Stomach (tissue), 9 donors: ENCODE results near the gene MALSU1. TPM values are rescaled to one million over a fixed set of nuclear protein-coding genes. Genes with fewer than 3 reads are reported as not detected.

Experiments
- DNase-seq, 2 donors: peaks; one replicate each; pipeline versions ENCODE4 v3.0.0 to v3.0.0-alpha.2; 2013 to 2019
- H3K27ac ChIP-seq, 5 donors: fragments of 200-600 bp in 4 of 5; sonication (generic) in 4 of 5; one replicate each; pipeline ENCODE4 v1.5.1; 2013 to 2019; ENCODE audit warnings: mild to moderate bottlenecking in 1 of 5, moderate library complexity in 1 of 5
- H3K27me3 ChIP-seq, 3 donors: fragments of 200-600 bp; sonication (generic); one replicate each; pipeline ENCODE4 v1.5.1; 2017 to 2019; ENCODE audit warnings: mixed run types in 1 of 3
- H3K36me3 ChIP-seq, 4 donors: fragments of 200-600 bp; sonication (generic); 1 replicate in 3 of 4; 2 replicates in 1 of 4; pipeline ENCODE4 v1.5.1; 2016 to 2019
- H3K4me1 ChIP-seq, 4 donors: fragments of 200-600 bp; sonication (generic); one replicate each; pipeline ENCODE4 v1.5.1; 2016 to 2019
- H3K4me3 ChIP-seq, 4 donors: fragments of 200-600 bp; sonication (generic) in 3 of 4; one replicate each; pipeline ENCODE4 v1.5.1; 2016 to 2019; ENCODE audit warnings: mild to moderate bottlenecking in 1 of 4
- H3K9me3 ChIP-seq, 4 donors: fragments of 200-600 bp; sonication (generic); one replicate each; pipeline ENCODE4 v1.5.1; 2016 to 2019
- EP300 ChIP-seq: sonication (generic); formaldehyde crosslinking; IDR thresholded peaks from one replicate; pipeline ENCODE4 v1.6.1; 2017; ENCODE audit warnings: antibody characterized with exemption
- POLR2A ChIP-seq, 4 donors: fragments of 450-650 bp; IDR thresholded peaks; one replicate each; pipeline ENCODE4 v1.6.1; 2016; ENCODE audit warnings: antibody characterized with exemption in 4 of 4, control low read depth in 2 of 4, mild to moderate bottlenecking in 1 of 4, moderate library complexity in 1 of 4
- POLR2AphosphoS5 ChIP-seq, 3 donors: sonication (generic); formaldehyde crosslinking; IDR thresholded peaks; one replicate each; pipeline ENCODE4 v1.6.1; 2016; ENCODE audit warnings: antibody characterized with exemption in 3 of 3
- WGBS, 5 donors: extraction: QIAGEN DNeasy Blood & Tissue Kit in 3 of 5; methylation state at CpG; one replicate each; pipeline versions ENCODE4 v1.1.5 to v1.1.7; 2013 to 2018; 5-methylcytosine and 5-hydroxymethylcytosine counted together
- intact Hi-C: fragments of 100-400 bp; cut with DNase I; formaldehyde crosslinking; loops from one replicate; pipeline ENCODE4 v1.15.1; 2023; ENCODE audit warnings: low total_unique reads
- polyA plus RNA-seq, 3 donors: library from polyadenylated mRNA; stranded (reverse); fragments of 200-250 nt; gene quantifications; one replicate each; pipeline ENCODE4 v1.2.3, GENCODE V29; 2013
- total RNA-seq, 5 donors: library from RNA; depleted of rRNA; stranded (reverse); fragments of >200 nt; gene quantifications; one replicate each; pipeline versions ENCODE4 v1.1.0 to v1.2.3, GENCODE V29; 2014 to 2016
- TF ChIP-seq, protein P1 (sequence below), 7 experiments: fragments of 450-650 bp in 4 of 7; fragments of 200-600 bp in 3 of 7; sonication (generic) in 3 of 7; IDR thresholded peaks; one replicate each; pipeline ENCODE4 v1.5.1; 2016 to 2019; ENCODE audit warnings: antibody characterized with exemption in 7 of 7, control low read depth in 2 of 7, mild to moderate bottlenecking in 1 of 7
- donor health status: healthy with polysubstance abuse.
- donor health status: Bipolar disorder and iron deficiency.
- donor health status: healthy.

MALSU1 gene
- total and polyA plus RNA-seq, 8 donors: 2.9 to 79.9 (median 49.1) TPM

- H3K36me3 ChIP-seq: no peaks in the 10 kb centered on the region
- peaks cover 16 to 25% (median 19%) of the 10 kb centered on the region in 4 donors for H3K4me1 ChIP-seq
- TF ChIP-seq, protein P1, sequence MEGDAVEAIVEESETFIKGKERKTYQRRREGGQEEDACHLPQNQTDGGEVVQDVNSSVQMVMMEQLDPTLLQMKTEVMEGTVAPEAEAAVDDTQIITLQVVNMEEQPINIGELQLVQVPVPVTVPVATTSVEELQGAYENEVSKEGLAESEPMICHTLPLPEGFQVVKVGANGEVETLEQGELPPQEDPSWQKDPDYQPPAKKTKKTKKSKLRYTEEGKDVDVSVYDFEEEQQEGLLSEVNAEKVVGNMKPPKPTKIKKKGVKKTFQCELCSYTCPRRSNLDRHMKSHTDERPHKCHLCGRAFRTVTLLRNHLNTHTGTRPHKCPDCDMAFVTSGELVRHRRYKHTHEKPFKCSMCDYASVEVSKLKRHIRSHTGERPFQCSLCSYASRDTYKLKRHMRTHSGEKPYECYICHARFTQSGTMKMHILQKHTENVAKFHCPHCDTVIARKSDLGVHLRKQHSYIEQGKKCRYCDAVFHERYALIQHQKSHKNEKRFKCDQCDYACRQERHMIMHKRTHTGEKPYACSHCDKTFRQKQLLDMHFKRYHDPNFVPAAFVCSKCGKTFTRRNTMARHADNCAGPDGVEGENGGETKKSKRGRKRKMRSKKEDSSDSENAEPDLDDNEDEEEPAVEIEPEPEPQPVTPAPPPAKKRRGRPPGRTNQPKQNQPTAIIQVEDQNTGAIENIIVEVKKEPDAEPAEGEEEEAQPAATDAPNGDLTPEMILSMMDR (IDR thresholded peaks at IDR 0.05): no peak
- TF ChIP-seq EP300: no peak
- no peak overlapping the region for H3K27ac ChIP-seq
- peaks cover 0 to 8% (median 2%) of the 10 kb centered on the region in 4 donors for H3K9me3 ChIP-seq
- peaks cover 0 to 54% (median 14%) of the 10 kb centered on the region in 3 donors for H3K27me3 ChIP-seq
- WGBS, 5 donors: 42 to 58% (median 48%) methylated on average over 2 of the region's 2 CpGs
- DNase-seq: no peak
- intact Hi-C loops: no loop called here
- no peak overlapping the region for H3K4me3 ChIP-seq
These were observed 39.7 kb downstream of the MALSU1 start for GRCh38 chr7:23338863-23339262.

GRCh38 chr7:23341846-23342598 lies 42.9 kb downstream of the MALSU1 start:
- peaks cover 0 to 8% (median 2%) of the 10 kb centered on the region in 4 donors for H3K9me3 ChIP-seq
- intact Hi-C loops: no loop called here
- no peak overlapping the region for H3K4me3 ChIP-seq
- peaks cover 0 to 9% (median 0%) of the 10 kb centered on the region in 4 donors for H3K4me1 ChIP-seq
- H3K27me3 ChIP-seq: peaks cover 0 to 36% (median 8%) of the 10 kb centered on the region in 3 donors
- H3K36me3 ChIP-seq: no peaks in the 10 kb centered on the region
- 64 to 77% (median 73%) methylated on average over 7 of the region's 7 CpGs for WGBS, 5 donors
- DNase-seq: no peak
- no peak overlapping the region for H3K27ac ChIP-seq
- TF ChIP-seq EP300: no peak
- TF ChIP-seq POLR2AphosphoS5 (IDR thresholded peaks at IDR 0.05): no peak
- TF ChIP-seq, protein P1 (IDR thresholded peaks at IDR 0.05): no peak
- no peak for TF ChIP-seq POLR2A (IDR thresholded peaks at IDR 0.05)

GRCh38 chr7:23343102-23343501 lies 44.0 kb downstream of the MALSU1 start:
- Histone ChIP-seq H3K4me1 (peaks cover 0 to 13% (median 0%) of the 10 kb centered on the region in 4 donors), H3K4me3 (no peak overlapping the region), H3K9me3 (no peaks in the 10 kb centered on the region), H3K36me3 (no peaks in the 10 kb centered on the region), H3K27ac (no peak overlapping the region), H3K27me3 (peaks cover 0 to 26% (median 0%) of the 10 kb centered on the region in 3 donors)
- intact Hi-C loops: no loop called here
- TF ChIP-seq POLR2AphosphoS5 (IDR thresholded peaks at IDR 0.05) (no peak), POLR2A (IDR thresholded peaks at IDR 0.05) (no peak), EP300 (no peak)
- TF ChIP-seq, protein P1 (IDR thresholded peaks at IDR 0.05): no peak
- no peak for DNase-seq

DNA sequence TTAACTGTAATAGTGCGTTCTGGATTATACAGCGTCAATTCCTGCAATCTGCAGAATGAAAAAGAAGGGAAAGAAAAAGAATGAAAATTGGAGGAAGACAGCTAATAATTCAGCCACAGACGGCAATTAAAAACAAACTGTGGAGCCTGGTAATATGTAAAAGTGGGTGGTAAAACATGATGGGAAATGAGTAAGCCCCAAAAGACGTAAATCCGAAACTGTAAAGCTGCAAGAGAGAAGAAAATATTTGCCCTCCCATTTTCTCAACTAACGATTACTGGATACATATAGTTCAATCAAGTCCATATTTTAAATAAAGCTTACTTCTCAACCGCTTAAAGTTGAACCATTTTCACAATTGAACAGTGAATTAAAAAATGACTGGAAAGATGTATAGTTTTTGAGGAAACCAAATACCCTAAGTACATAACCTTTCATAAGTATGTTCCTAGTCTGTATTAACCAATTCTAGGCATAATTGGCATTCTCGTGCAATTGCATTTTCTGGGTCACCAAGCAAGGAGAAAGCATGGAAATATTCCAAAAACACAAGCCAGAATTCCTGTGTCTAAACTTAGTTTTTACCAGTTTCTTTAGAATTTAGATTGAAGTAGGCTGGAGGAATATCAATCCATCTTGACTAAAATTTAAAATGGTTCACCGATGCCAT lies 44.8 kb downstream of the MALSU1 start:
- TF ChIP-seq POLR2A (IDR thresholded peaks at IDR 0.05) (no peak), EP300 (no peak)
- DNase-seq: no peak
- peaks cover 0 to 13% (median 0%) of the 10 kb centered on the region in 4 donors for H3K4me1 ChIP-seq
- WGBS, 5 donors: 84 to 90% (median 89%) methylated on average over 9 of the region's 9 CpGs
- intact Hi-C loops: no loop called here
- no peaks in the 10 kb centered on the region for H3K9me3 ChIP-seq
- peaks cover 0 to 17% (median 0%) of the 10 kb centered on the region in 3 donors for H3K27me3 ChIP-seq
- no peak overlapping the region for H3K27ac ChIP-seq
- H3K4me3 ChIP-seq: no peak overlapping the region
- no peaks in the 10 kb centered on the region for H3K36me3 ChIP-seq
